KMS-11 (cell line): ENCODE results near the gene TBXAS1.

Experiments
- H2AFZ ChIP-seq: fragments of 200-600 bp; sonication (generic); 2 replicates; pipeline ENCODE4 v1.6.1; 2016; ENCODE audit warnings: antibody characterized with exemption, mixed run types, low read depth
- H3K27ac ChIP-seq: fragments of 200-600 bp; sonication (generic); 2 replicates; pipeline ENCODE4 v1.6.1; 2016; ENCODE audit warnings: mild to moderate bottlenecking, mixed run types
- H3K27me3 ChIP-seq: fragments of 200-600 bp; sonication (generic); 2 replicates; pipeline ENCODE4 v1.6.1; 2017; ENCODE audit warnings: mild to moderate bottlenecking, low read depth, mixed run types, moderate library complexity; ENCODE audit not compliant: insufficient read depth
- H3K36me3 ChIP-seq: fragments of 200-600 bp; sonication (generic); 2 replicates; pipeline ENCODE4 v1.6.1; 2017; ENCODE audit warnings: mild to moderate bottlenecking, mixed run types; ENCODE audit not compliant: insufficient read depth
- H3K4me1 ChIP-seq: fragments of 200-600 bp; sonication (generic); 2 replicates; pipeline ENCODE4 v1.6.1; 2016; ENCODE audit warnings: mild to moderate bottlenecking, low read depth, mixed run types; ENCODE audit not compliant: poor library complexity, severe bottlenecking
- H3K4me2 ChIP-seq: fragments of 200-600 bp; sonication (generic); 2 replicates; pipeline ENCODE4 v1.7.0; 2016; ENCODE audit warnings: mild to moderate bottlenecking, mixed run types
- H3K4me3 ChIP-seq: fragments of 200-600 bp; sonication (generic); IDR thresholded peaks from 2 replicates; pipeline ENCODE4 v1.6.1; 2017; ENCODE audit warnings: low read depth, low read length, mixed read lengths; ENCODE audit not compliant: insufficient read depth
- H3K79me2 ChIP-seq: fragments of 200-600 bp; sonication (generic); 2 replicates; pipeline ENCODE4 v1.6.1; 2016; ENCODE audit warnings: low read depth, mixed run types; ENCODE audit not compliant: insufficient read depth
- H3K9ac ChIP-seq: fragments of 200-600 bp; sonication (generic); 2 replicates; pipeline ENCODE4 v1.6.1; 2016; ENCODE audit warnings: mild to moderate bottlenecking, mixed run types
- H4K20me1 ChIP-seq: fragments of 200-600 bp; sonication (generic); 2 replicates; pipeline ENCODE4 v1.6.1; 2016; ENCODE audit warnings: mild to moderate bottlenecking, mixed run types; ENCODE audit not compliant: insufficient read depth
- CTCF ChIP-seq: fragments of 200-600 bp; sonication (generic); conservative IDR thresholded peaks from 2 replicates; pipeline ENCODE4 v1.6.1; 2017; ENCODE audit warnings: low read depth, mild to moderate bottlenecking, antibody characterized with exemption, low read length, moderate library complexity, mixed read lengths

Gene TBXAS1

GRCh38 chr7:139823959-139824521, 5.0 kb upstream of the TBXAS1 start:
- H2AFZ ChIP-seq, result no peak overlapping the region
- H3K4me1 ChIP-seq, result no peaks in the 10 kb centered on the region
- no peak for TF ChIP-seq CTCF
- no peaks in the 10 kb centered on the region for H3K27me3 ChIP-seq
- H3K4me3 ChIP-seq, result no peak overlapping the region
- H3K36me3 ChIP-seq, result no peaks in the 10 kb centered on the region
- H3K79me2 ChIP-seq, result no peaks in the 10 kb centered on the region
- no peak overlapping the region for H3K4me2 ChIP-seq
- H4K20me1 ChIP-seq, result no peaks in the 10 kb centered on the region
- H3K9ac ChIP-seq, result no peak overlapping the region
- no peak overlapping the region for H3K27ac ChIP-seq

- no peak for TF ChIP-seq CTCF
- no peak overlapping the region for H3K4me3 ChIP-seq
- no peaks in the 10 kb centered on the region for H3K4me1 ChIP-seq
- no peaks in the 10 kb centered on the region for H3K27me3 ChIP-seq
- no peak overlapping the region for H3K27ac ChIP-seq
- H2AFZ ChIP-seq, result no peak overlapping the region
- no peak overlapping the region for H3K9ac ChIP-seq
- no peaks in the 10 kb centered on the region for H4K20me1 ChIP-seq
- H3K4me2 ChIP-seq, result no peak overlapping the region
- no peaks in the 10 kb centered on the region for H3K79me2 ChIP-seq
- H3K36me3 ChIP-seq, result no peaks in the 10 kb centered on the region
Observed at GRCh38 chr7:139825666-139826290, 3.3 kb upstream of the TBXAS1 start.

- no peaks in the 10 kb centered on the region for H3K79me2 ChIP-seq
- TF ChIP-seq CTCF, result no peak
Observed at GRCh38 chr7:139827042-139827441, 2.0 kb upstream of the TBXAS1 start.

GRCh38 chr7:139828446-139828845, 618 bp upstream of the TBXAS1 start:
- no peaks in the 10 kb centered on the region for H3K36me3 ChIP-seq
- no peaks in the 10 kb centered on the region for H3K27me3 ChIP-seq
- H3K4me3 ChIP-seq, result no peak overlapping the region
- no peaks in the 10 kb centered on the region for H3K4me1 ChIP-seq
- no peak overlapping the region for H3K27ac ChIP-seq
- H3K4me2 ChIP-seq, result no peak overlapping the region
- no peaks in the 10 kb centered on the region for H4K20me1 ChIP-seq
- no peak for TF ChIP-seq CTCF
- H3K79me2 ChIP-seq, result no peaks in the 10 kb centered on the region
- H3K9ac ChIP-seq, result no peak overlapping the region
- H2AFZ ChIP-seq, result no peak overlapping the region

More at GRCh38 chr7:139827042-139827441, 2.0 kb upstream of the TBXAS1 start:
- no peaks in the 10 kb centered on the region for H4K20me1 ChIP-seq
- H3K9ac ChIP-seq, result no peak overlapping the region
- H3K27me3 ChIP-seq, result no peaks in the 10 kb centered on the region
- H2AFZ ChIP-seq, result no peak overlapping the region
- H3K27ac ChIP-seq, result no peak overlapping the region
- no peak overlapping the region for H3K4me3 ChIP-seq
- no peak overlapping the region for H3K4me2 ChIP-seq
- H3K36me3 ChIP-seq, result no peaks in the 10 kb centered on the region
- H3K4me1 ChIP-seq, result no peaks in the 10 kb centered on the region
